Measurements from ENCODE around the gene DDIT4.
"Not testable (repeated sequence)": the region's sequence is repeated elsewhere in the genome, so short reads cannot be mapped to it uniquely, and the experiment has no call there.

The DDIT4 gene

GRCh38 chr10:72292223-72292691, 18.5 kb downstream of the DDIT4 start:
- in situ Hi-C loops (cut with HindIII; ENCODE audit: low sequenced_read_pairs) = no loop called here

- in situ Hi-C loops (cut with HindIII; ENCODE audit: low sequenced_read_pairs) = no loop called here
Observed at GRCh38 chr10:72295330-72295910, 21.7 kb downstream of the DDIT4 start.

- in situ Hi-C loops (cut with HindIII; ENCODE audit: low sequenced_read_pairs) = not testable (repeated sequence)
Observed at GRCh38 chr10:72296829-72297280, 23.1 kb downstream of the DDIT4 start.

- in situ Hi-C loops (cut with HindIII; ENCODE audit: low sequenced_read_pairs) = no loop called here
Observed at GRCh38 chr10:72297281-72297804, 23.6 kb downstream of the DDIT4 start.

GRCh38 chr10:72297805-72298591, 24.3 kb downstream of the DDIT4 start:
- in situ Hi-C loops (cut with HindIII; ENCODE audit: low sequenced_read_pairs) = no loop called here

- in situ Hi-C loops (cut with HindIII; ENCODE audit: low sequenced_read_pairs) = no loop called here
Observed at GRCh38 chr10:72298592-72299519, 25.1 kb downstream of the DDIT4 start.

GRCh38 chr10:72303424-72304128, 29.9 kb downstream of the DDIT4 start:
- in situ Hi-C loops (cut with HindIII; ENCODE audit: low sequenced_read_pairs) = no loop called here

GRCh38 chr10:72306215-72306760, 32.6 kb downstream of the DDIT4 start:
- in situ Hi-C loops (cut with HindIII; ENCODE audit: low sequenced_read_pairs) = no loop called here

- in situ Hi-C loops (cut with HindIII; ENCODE audit: low sequenced_read_pairs) = not testable (repeated sequence)
Observed at GRCh38 chr10:72307711-72308110, 34.0 kb downstream of the DDIT4 start.

GRCh38 chr10:72308320-72308987, 34.7 kb downstream of the DDIT4 start:
- in situ Hi-C loops (cut with HindIII; ENCODE audit: low sequenced_read_pairs) = no loop called here

GRCh38 chr10:72309290-72310240, 35.8 kb downstream of the DDIT4 start:
- in situ Hi-C loops (cut with HindIII; ENCODE audit: low sequenced_read_pairs) = no loop called here

- in situ Hi-C loops (cut with HindIII; ENCODE audit: low sequenced_read_pairs) = no loop called here
Observed at GRCh38 chr10:72310241-72310633, 36.5 kb downstream of the DDIT4 start.

GRCh38 chr10:72310636-72311035, 36.9 kb downstream of the DDIT4 start:
- in situ Hi-C loops (cut with HindIII; ENCODE audit: low sequenced_read_pairs) = no loop called here

- in situ Hi-C loops (cut with HindIII; ENCODE audit: low sequenced_read_pairs) = no loop called here
Observed at GRCh38 chr10:72311667-72312066, 37.9 kb downstream of the DDIT4 start.

- in situ Hi-C loops (cut with HindIII; ENCODE audit: low sequenced_read_pairs) = no loop called here
Observed at GRCh38 chr10:72312865-72313391, 39.2 kb downstream of the DDIT4 start.

- in situ Hi-C loops (cut with HindIII; ENCODE audit: low sequenced_read_pairs) = no loop called here
Observed at GRCh38 chr10:72314263-72314662, 40.5 kb downstream of the DDIT4 start.

GRCh38 chr10:72315054-72315453, 41.3 kb downstream of the DDIT4 start:
- in situ Hi-C loops (cut with HindIII; ENCODE audit: low sequenced_read_pairs) = no loop called here
